Osteoblast (primary cell): Measurements from ENCODE around the gene FOXK1. TPM values are rescaled to one million over a fixed set of nuclear protein-coding genes. Genes with fewer than 3 reads are reported as not detected.
"Not testable (repeated sequence)": the region's sequence is repeated elsewhere in the genome, so short reads cannot be mapped to it uniquely, and the experiment has no call there.

Source experiments
- DNase-seq: peaks from one replicate; pipeline ENCODE4 v3.0.0; 2011; ENCODE audit warnings: low spot score, mixed read lengths; ENCODE audit not compliant: insufficient read length; ENCODE audit errors: missing footprints
- H2AFZ ChIP-seq: 2 replicates; pipeline ENCODE4 v1.6.0; 2011; ENCODE audit warnings: mild to moderate bottlenecking, low read length
- H3K27ac ChIP-seq: 2 replicates; pipeline ENCODE4 v1.5.1; 2011; ENCODE audit warnings: mild to moderate bottlenecking, low read depth, low read length, moderate library complexity
- H3K27me3 ChIP-seq: 2 replicates; pipeline ENCODE4 v1.6.0; 2012; ENCODE audit warnings: mild to moderate bottlenecking, control low read depth, inconsistent platforms, low read length, moderate library complexity; ENCODE audit not compliant: insufficient read depth
- H3K36me3 ChIP-seq: 2 replicates; pipeline ENCODE4 v1.5.1; 2011; ENCODE audit warnings: mild to moderate bottlenecking, low read length, control low read depth, moderate library complexity; ENCODE audit not compliant: insufficient read depth
- H3K4me1 ChIP-seq: 2 replicates; pipeline ENCODE4 v1.5.1; 2011; ENCODE audit warnings: mild to moderate bottlenecking, low read length, control low read depth, moderate library complexity; ENCODE audit not compliant: insufficient read depth
- H3K4me2 ChIP-seq: 2 replicates; pipeline ENCODE4 v1.6.0; 2011; ENCODE audit warnings: mild to moderate bottlenecking, low read length; ENCODE audit not compliant: insufficient read depth
- H3K4me3 ChIP-seq: fragments of 200-600 bp; sonication (generic); 3 replicates; pipeline ENCODE4 v1.5.1; 2012; ENCODE audit warnings: mild to moderate bottlenecking, low read length, inconsistent platforms; ENCODE audit not compliant: insufficient read depth
- H3K79me2 ChIP-seq: 2 replicates; pipeline ENCODE4 v1.6.0; 2012; ENCODE audit warnings: mild to moderate bottlenecking, low read length, control low read depth, inconsistent platforms; ENCODE audit not compliant: insufficient read depth
- H3K9me3 ChIP-seq: 2 replicates; pipeline ENCODE4 v1.5.1; 2011; ENCODE audit warnings: low read depth, low read length, control low read depth
- H4K20me1 ChIP-seq: 2 replicates; pipeline ENCODE4 v1.6.0; 2012; ENCODE audit warnings: mild to moderate bottlenecking, low read length, control low read depth; ENCODE audit not compliant: insufficient read depth
- CTCF ChIP-seq: IDR thresholded peaks from 2 replicates; pipeline ENCODE4 v1.5.1; 2011; ENCODE audit warnings: mild to moderate bottlenecking, low read depth, low read length, moderate library complexity; ENCODE audit errors: extremely low read depth
- total RNA-seq: library from RNA; depleted of rRNA; stranded (reverse); fragments of >200 nt; gene quantifications from 2 replicates; pipeline ENCODE4 v1.2.3, GENCODE V29; 2012

Gene FOXK1
- total RNA-seq, 1 donor: 31.8 TPM

- no peak for TF ChIP-seq CTCF
- no peaks in the 10 kb centered on the region for H3K27me3 ChIP-seq
- H3K9me3 ChIP-seq: no peaks in the 10 kb centered on the region
- H3K36me3 ChIP-seq: no peaks in the 10 kb centered on the region
- H3K4me2 ChIP-seq: no peak overlapping the region
- no peaks in the 10 kb centered on the region for H4K20me1 ChIP-seq
- peak; percentile 89 for DNase-seq
- no peak overlapping the region for H3K27ac ChIP-seq
- H3K4me3 ChIP-seq: no peak overlapping the region
- H3K4me1 ChIP-seq: no peaks in the 10 kb centered on the region
- no peaks in the 10 kb centered on the region for H3K79me2 ChIP-seq
- H2AFZ ChIP-seq: no peak overlapping the region
Observed at GRCh38 chr7:4800926-4801838, 119.1 kb downstream of the FOXK1 start.

GRCh38 chr7:4801839-4802231 is 119.7 kb downstream of the FOXK1 start:
- TF ChIP-seq CTCF: no peak
- no peaks in the 10 kb centered on the region for H3K36me3 ChIP-seq
- H3K27ac ChIP-seq: no peak overlapping the region
- no peaks in the 10 kb centered on the region for H3K79me2 ChIP-seq
- H2AFZ ChIP-seq: no peak overlapping the region
- H3K27me3 ChIP-seq: no peaks in the 10 kb centered on the region
- H3K4me2 ChIP-seq: no peak overlapping the region
- no peaks in the 10 kb centered on the region for H4K20me1 ChIP-seq
- no peak overlapping the region for H3K4me3 ChIP-seq
- no peak for DNase-seq
- no peaks in the 10 kb centered on the region for H3K4me1 ChIP-seq
- H3K9me3 ChIP-seq: no peaks in the 10 kb centered on the region

- not testable (repeated sequence) for H3K4me3 ChIP-seq, H3K4me2 ChIP-seq, H3K79me2 ChIP-seq, DNase-seq, H2AFZ ChIP-seq, H3K27me3 ChIP-seq, H3K36me3 ChIP-seq, H3K4me1 ChIP-seq, H3K27ac ChIP-seq, H4K20me1 ChIP-seq, H3K9me3 ChIP-seq
Observed at GRCh38 chr7:4802577-4802976, 120.5 kb downstream of the FOXK1 start.

- no peaks in the 10 kb centered on the region for H3K36me3 ChIP-seq
- H2AFZ ChIP-seq: no peak overlapping the region
- H3K4me3 ChIP-seq: no peak overlapping the region
- H3K27me3 ChIP-seq: peaks cover 3% of the 10 kb centered on the region
- H3K79me2 ChIP-seq: no peaks in the 10 kb centered on the region
- no peaks in the 10 kb centered on the region for H3K4me1 ChIP-seq
- DNase-seq: no peak
- H4K20me1 ChIP-seq: no peaks in the 10 kb centered on the region
- no peak for TF ChIP-seq CTCF
- H3K27ac ChIP-seq: no peak overlapping the region
- no peaks in the 10 kb centered on the region for H3K9me3 ChIP-seq
- no peak overlapping the region for H3K4me2 ChIP-seq
Observed at GRCh38 chr7:4803397-4804241, 121.5 kb downstream of the FOXK1 start.
